HEK293T (cell line): Measurements from ENCODE around the gene ERC2.
A peak's percentile ranks its signal among the peaks of the same experiment; 100 is the strongest.

ENCODE experiments used
- CTCF ChIA-PET: fragments of 350-600 bp; formaldehyde crosslinking; extraction: SDS; loops from one replicate; lab custom pipeline; 2021; ENCODE audit warnings: antibody characterized with exemption, inconsistent platforms; lab: Yijun Ruan, JAX
- POLR2A ChIA-PET: fragments of 350-600 bp; formaldehyde crosslinking; extraction: SDS; loops from one replicate; lab custom pipeline; 2020; ENCODE audit warnings: antibody characterized with exemption, inconsistent platforms; lab: Yijun Ruan, JAX
- DNase-seq: peaks from one replicate; pipeline ENCODE4 v3.0.0; 2012; ENCODE audit warnings: mixed read lengths; ENCODE audit errors: extremely low spot score
- ARNT ChIP-seq: fragments of 450-650 bp; IDR thresholded peaks from 2 replicates; pipeline ENCODE4 v1.6.1; 2017; ENCODE audit warnings: mild to moderate bottlenecking
- BHLHE40 ChIP-seq: fragments of 450-650 bp; IDR thresholded peaks from 2 replicates; pipeline ENCODE4 v1.6.1; 2016; ENCODE audit warnings: mild to moderate bottlenecking, moderate library complexity, borderline replicate concordance
- CTBP1 ChIP-seq: fragments of 450-650 bp; IDR thresholded peaks from 2 replicates; pipeline ENCODE4 v1.6.1; 2016; ENCODE audit warnings: borderline replicate concordance
- ELF4 ChIP-seq: fragments of 450-650 bp; IDR thresholded peaks from 2 replicates; pipeline ENCODE4 v1.6.1; 2017; ENCODE audit warnings: antibody characterized with exemption
- FOXA1 ChIP-seq: fragments of 450-650 bp; IDR thresholded peaks from 2 replicates; pipeline ENCODE4 v1.6.1; 2016; ENCODE audit warnings: mild to moderate bottlenecking
- FOXK2 ChIP-seq: fragments of 450-650 bp; IDR thresholded peaks from 2 replicates; pipeline ENCODE4 v1.6.1; 2016; ENCODE audit warnings: mild to moderate bottlenecking
- FOXM1 ChIP-seq: fragments of 450-650 bp; IDR thresholded peaks from 2 replicates; pipeline ENCODE4 v1.6.1; 2017; ENCODE audit warnings: mild to moderate bottlenecking, borderline replicate concordance
- HDGF ChIP-seq: fragments of 450-650 bp; IDR thresholded peaks from 2 replicates; pipeline ENCODE4 v1.6.1; 2017; ENCODE audit warnings: antibody characterized with exemption, borderline replicate concordance
- L3MBTL2 ChIP-seq: fragments of 450-650 bp; conservative IDR thresholded peaks from 2 replicates; pipeline ENCODE4 v1.6.1; 2016; ENCODE audit warnings: mild to moderate bottlenecking
- LEF1 ChIP-seq: fragments of 450-650 bp; IDR thresholded peaks from 2 replicates; pipeline ENCODE4 v1.6.1; 2017; ENCODE audit warnings: mild to moderate bottlenecking, borderline replicate concordance
- NFRKB ChIP-seq: fragments of 450-650 bp; IDR thresholded peaks from 2 replicates; pipeline ENCODE4 v1.6.1; 2016; ENCODE audit warnings: mild to moderate bottlenecking, moderate library complexity
- PKNOX1 ChIP-seq: fragments of 450-650 bp; IDR thresholded peaks from 2 replicates; pipeline ENCODE4 v1.6.1; 2016
- SP1 ChIP-seq: fragments of 450-650 bp; IDR thresholded peaks from 2 replicates; pipeline ENCODE4 v1.6.1; 2017
- SUZ12 ChIP-seq: fragments of 450-650 bp; IDR thresholded peaks from 2 replicates; pipeline ENCODE4 v1.6.1; 2016; ENCODE audit warnings: mild to moderate bottlenecking
- TARDBP ChIP-seq: fragments of 450-650 bp; IDR thresholded peaks from 2 replicates; pipeline ENCODE4 v1.6.1; 2016
- ZNF384 ChIP-seq: fragments of 450-650 bp; IDR thresholded peaks from 2 replicates; pipeline ENCODE4 v1.6.1; 2016

The ERC2 gene

GRCh38 chr3:55564726-55565125, 903.5 kb downstream of the ERC2 start:
- CTCF ChIA-PET: no interaction called here
- DNase-seq: no peak
- POLR2A ChIA-PET: no interaction called here
- TF ChIP-seq NFRKB (no peak), ARNT (no peak), FOXA1 (no peak), CTBP1 (no peak), L3MBTL2 (no peak), SP1 (no peak), HDGF (no peak), ZNF384 (no peak), FOXK2 (no peak), PKNOX1 (no peak), LEF1 (no peak), SUZ12 (no peak), BHLHE40 (no peak)

GRCh38 chr3:55562700-55563099, 905.6 kb downstream of the ERC2 start:
- ChIA-PET POLR2A (no interaction called here), CTCF (interaction anchor here (0.6 kb wide), 2 partner anchors 65 to 112 kb away, joined by 3 read pairs; no protein-coding TSS in a partner anchor)

GRCh38 chr3:55559500-55560423, 908.5 kb downstream of the ERC2 start:
- ChIA-PET CTCF (interaction anchor here (0.6 kb wide), 1 partner anchor 66 kb away, joined by 3 read pairs; no protein-coding TSS in a partner anchor), POLR2A (no interaction called here)
- no peak for DNase-seq
- TF ChIP-seq CTBP1: no peak
- TF ChIP-seq PKNOX1: peak; percentile 28; the same call in 1 of the 2 replicates
- TF ChIP-seq TARDBP: no peak
- TF ChIP-seq HDGF: no peak
- no peak for TF ChIP-seq FOXK2

More at GRCh38 chr3:55562700-55563099, 905.6 kb downstream of the ERC2 start:
- no peak for DNase-seq
- TF ChIP-seq PKNOX1: no peak
- TF ChIP-seq ELF4: no peak

- CTCF ChIA-PET: no interaction called here
- DNase-seq: no peak
- TF ChIP-seq LEF1: no peak
- TF ChIP-seq FOXM1: no peak
- TF ChIP-seq HDGF: no peak
- no peak for TF ChIP-seq ELF4
- TF ChIP-seq FOXK2: no peak
- no peak for TF ChIP-seq ZNF384
- TF ChIP-seq NFRKB: no peak
- no peak for TF ChIP-seq PKNOX1
- no peak for TF ChIP-seq BHLHE40
- no peak for TF ChIP-seq CTBP1
- TF ChIP-seq SP1: no peak
- TF ChIP-seq ARNT: no peak
- TF ChIP-seq FOXA1: no peak
- no peak for TF ChIP-seq SUZ12
- TF ChIP-seq L3MBTL2: no peak
- no peak for TF ChIP-seq TARDBP
- POLR2A ChIA-PET: no interaction called here
Measured at GRCh38 chr3:55558316-55558715, 910.0 kb downstream of the ERC2 start.

GRCh38 chr3:55557549-55557948, 910.7 kb downstream of the ERC2 start:
- DNase-seq: no peak
- TF ChIP-seq ZNF384: no peak
- no peak for TF ChIP-seq FOXK2
- no peak for TF ChIP-seq TARDBP
- no peak for TF ChIP-seq ARNT
- no peak for TF ChIP-seq L3MBTL2
- no peak for TF ChIP-seq HDGF
- TF ChIP-seq LEF1: no peak
- no peak for TF ChIP-seq NFRKB
- no peak for TF ChIP-seq BHLHE40
- TF ChIP-seq CTBP1: no peak
- TF ChIP-seq ELF4: no peak
- TF ChIP-seq PKNOX1: no peak
- TF ChIP-seq FOXA1: no peak
- TF ChIP-seq SP1: no peak
- no peak for TF ChIP-seq SUZ12
- no peak for TF ChIP-seq FOXM1
- CTCF ChIA-PET: no interaction called here
- POLR2A ChIA-PET: no interaction called here
